GM12873 (cell line): ENCODE data around the gene SHOC1.
A peak's percentile ranks its signal among the peaks of the same experiment; 100 is the strongest.

Experiments
- TF ChIP-seq, protein P1 (sequence below): IDR thresholded peaks from 2 replicates; pipeline ENCODE4 v1.5.1; 2012; ENCODE audit warnings: low read depth, mild to moderate bottlenecking, moderate library complexity, low read length, control low read depth; ENCODE audit not compliant: insufficient read depth; ENCODE audit errors: missing control alignments

SHOC1 gene

DNA sequence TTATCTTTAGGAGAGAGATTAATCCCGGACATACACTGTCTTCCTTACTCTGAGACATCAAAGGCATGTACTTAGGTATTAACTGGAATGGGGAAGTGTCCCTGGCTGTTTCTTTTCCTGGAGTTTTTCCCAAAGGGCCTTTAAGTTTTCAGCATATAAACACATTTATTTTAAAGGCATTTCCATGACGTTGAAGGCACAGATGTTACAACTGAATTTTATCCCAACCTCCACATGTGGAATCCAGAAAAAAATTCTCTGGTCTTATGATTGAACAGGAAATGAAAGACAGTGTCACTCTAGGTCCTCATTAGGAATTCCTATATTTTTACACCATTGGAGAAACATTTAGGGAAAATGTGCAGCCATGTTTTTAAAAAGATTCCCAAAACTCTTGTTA, 41.6 kb upstream of the SHOC1 start:
- TF ChIP-seq, protein P1, sequence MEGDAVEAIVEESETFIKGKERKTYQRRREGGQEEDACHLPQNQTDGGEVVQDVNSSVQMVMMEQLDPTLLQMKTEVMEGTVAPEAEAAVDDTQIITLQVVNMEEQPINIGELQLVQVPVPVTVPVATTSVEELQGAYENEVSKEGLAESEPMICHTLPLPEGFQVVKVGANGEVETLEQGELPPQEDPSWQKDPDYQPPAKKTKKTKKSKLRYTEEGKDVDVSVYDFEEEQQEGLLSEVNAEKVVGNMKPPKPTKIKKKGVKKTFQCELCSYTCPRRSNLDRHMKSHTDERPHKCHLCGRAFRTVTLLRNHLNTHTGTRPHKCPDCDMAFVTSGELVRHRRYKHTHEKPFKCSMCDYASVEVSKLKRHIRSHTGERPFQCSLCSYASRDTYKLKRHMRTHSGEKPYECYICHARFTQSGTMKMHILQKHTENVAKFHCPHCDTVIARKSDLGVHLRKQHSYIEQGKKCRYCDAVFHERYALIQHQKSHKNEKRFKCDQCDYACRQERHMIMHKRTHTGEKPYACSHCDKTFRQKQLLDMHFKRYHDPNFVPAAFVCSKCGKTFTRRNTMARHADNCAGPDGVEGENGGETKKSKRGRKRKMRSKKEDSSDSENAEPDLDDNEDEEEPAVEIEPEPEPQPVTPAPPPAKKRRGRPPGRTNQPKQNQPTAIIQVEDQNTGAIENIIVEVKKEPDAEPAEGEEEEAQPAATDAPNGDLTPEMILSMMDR = no peak

- TF ChIP-seq, protein P1 = no peak
Observed at GRCh38 chr9:111833941-111834340, 39.2 kb upstream of the SHOC1 start.

- TF ChIP-seq, protein P1 = no peak
Observed at GRCh38 chr9:111832449-111832848, 37.7 kb upstream of the SHOC1 start.

DNA sequence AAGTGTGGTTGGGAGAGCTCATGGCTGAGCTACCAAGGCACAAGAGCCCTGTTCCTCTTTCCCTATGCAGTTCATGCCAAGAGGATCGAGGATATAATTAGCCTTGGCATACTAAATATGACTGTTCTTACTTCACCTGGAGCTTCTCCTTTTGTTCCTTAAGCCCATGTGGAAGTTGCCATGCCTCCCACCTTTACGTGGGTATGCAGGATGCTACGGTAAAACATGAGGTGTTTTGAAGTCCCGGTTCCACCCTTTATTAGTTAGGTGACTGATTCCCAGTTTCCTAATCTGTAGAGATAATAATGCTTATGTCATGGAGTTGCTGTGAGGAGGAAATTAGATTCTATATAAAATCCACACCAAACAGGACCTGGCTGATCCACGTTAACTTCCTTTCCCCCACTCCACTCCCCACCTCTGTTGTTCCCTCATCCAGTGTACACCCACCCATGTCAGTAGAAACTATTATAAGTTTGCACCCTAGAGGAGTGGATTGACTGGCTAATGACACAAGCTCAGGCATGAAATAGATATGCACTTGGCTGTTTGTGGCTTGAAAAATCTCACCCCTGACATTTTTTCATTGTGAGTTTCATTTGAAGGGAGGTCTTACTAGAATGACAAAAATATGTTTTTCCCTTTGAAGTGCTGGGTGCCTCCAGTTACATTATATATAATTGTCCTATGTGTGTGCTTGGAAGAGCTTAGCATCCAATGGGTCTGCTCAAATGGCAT, 36.8 kb upstream of the SHOC1 start:
- TF ChIP-seq, protein P1 = no peak

DNA sequence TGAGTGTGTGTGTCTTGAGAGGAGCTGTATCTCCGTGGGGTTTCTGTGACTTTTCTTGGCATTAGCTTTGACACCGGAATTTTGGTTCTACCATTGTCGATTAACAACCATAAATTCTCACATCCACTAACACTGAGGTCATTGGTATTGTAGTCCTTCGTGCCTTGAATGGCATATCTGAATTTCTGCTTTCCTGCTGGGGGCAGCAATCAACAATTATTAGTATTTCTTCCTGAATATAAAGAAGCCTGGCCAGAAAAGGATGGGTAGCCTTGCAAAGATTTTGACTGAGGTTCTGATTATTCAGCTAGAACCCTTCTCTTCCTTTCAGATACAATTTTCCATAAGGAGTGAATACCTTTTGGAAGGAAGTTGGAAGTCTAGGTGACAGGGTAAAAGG, 33.5 kb upstream of the SHOC1 start:
- TF ChIP-seq, protein P1 = peak; percentile 16

DNA sequence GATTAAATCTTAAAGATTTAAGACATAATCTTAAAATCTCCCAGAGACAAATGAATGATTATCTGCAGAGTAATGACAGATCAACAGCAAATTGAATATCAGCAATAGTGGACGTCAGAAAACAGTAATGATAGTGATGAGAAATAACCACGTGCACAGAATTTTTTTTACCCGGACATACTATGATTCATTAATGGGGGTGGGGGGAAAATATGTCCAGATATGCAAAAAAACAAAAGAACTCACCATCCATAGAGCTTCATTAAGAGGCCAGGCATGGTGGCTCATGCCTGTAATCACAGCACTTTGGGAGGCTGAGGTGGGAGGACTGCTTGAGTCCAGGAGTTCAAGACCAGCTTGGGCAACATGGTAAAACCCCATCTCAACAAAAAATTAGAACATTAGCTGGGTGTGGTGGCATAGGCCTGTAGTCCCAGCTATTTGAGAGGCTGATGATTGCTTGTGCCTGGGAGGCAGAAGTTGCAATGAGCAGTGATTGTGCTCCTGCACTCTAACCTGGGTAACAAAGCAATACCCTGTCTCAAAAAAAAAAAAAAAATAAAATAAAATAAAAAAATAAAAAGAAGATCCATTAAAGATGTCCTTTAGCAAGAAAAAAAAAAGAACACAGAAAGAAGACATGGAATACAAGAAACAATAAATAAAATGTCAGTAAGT, 30.9 kb upstream of the SHOC1 start:
- TF ChIP-seq, protein P1 = no peak

DNA sequence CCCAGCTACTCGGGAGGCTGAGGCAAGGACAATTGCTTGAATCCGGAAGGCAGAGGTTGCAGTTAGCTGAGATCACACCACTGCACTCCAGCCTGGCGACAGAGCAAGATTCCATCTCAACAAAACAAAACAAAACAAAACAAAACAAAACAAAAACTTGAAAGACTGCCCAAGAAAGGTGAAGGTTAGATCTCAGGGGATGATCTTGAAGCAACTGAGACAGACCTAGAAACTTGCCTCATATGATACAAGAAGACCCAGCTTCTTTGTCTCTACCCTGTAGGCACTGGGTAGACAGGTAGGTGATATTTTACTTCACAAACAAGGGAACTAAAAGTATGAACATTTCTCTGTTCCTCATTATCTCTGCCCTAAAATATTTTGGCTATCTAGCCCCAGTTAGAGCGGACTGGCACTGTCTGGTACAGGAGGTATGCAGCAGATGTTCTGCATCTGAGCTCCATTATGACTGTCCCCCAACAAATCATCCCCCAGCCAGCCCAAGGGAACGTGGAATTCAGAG, 26.3 kb upstream of the SHOC1 start:
- TF ChIP-seq, protein P1 = no peak
